ENCODE data around the gene SLC17A3.

The SLC17A3 gene

DNA sequence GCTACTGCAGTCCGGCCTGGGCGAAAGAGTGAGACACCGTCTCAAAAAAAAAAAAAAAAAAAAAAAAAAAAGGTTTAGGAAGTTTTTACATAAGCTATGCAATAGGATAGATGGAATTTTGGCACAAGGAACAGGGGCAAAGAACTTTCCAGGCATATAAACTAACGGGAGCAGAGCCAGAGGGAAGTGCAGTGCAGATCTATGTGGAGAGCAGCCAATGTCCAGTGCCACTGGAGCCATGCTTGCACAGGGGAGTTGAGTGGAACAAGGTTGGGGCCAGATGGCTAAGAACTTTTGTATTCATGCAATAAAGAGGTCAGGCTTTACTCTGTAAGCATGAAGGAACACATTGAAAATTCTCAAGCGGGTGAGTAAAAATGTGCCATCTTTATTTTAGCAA lies 45.6 kb upstream of the SLC17A3 start:
- no peaks in the 10 kb centered on the region for H4K20me1 ChIP-seq (ENCODE audit: insufficient read depth, low read length)
- no peak for ATAC-seq (ENCODE audit: insufficient read depth, low read depth)
- H3K27ac ChIP-seq (ENCODE audit: low read length) = no peak overlapping the region
- no peak overlapping the region for H2AFZ ChIP-seq (ENCODE audit: low read depth, low read length)
- H3K9ac ChIP-seq (ENCODE audit: low read depth, low read length) = no peak overlapping the region
- no peak overlapping the region for H3K4me3 ChIP-seq (ENCODE audit: low read depth in 1 of 2, low read length in 2 of 2)
- no peaks in the 10 kb centered on the region for H3K27me3 ChIP-seq (ENCODE audit: insufficient read depth, low read length, poor library complexity)
- no peak for TF ChIP-seq EZH2 (IDR thresholded peaks at IDR 0.05; ENCODE audit: borderline replicate concordance, low read depth, low read length, severe bottlenecking)
- TF ChIP-seq, protein P1, sequence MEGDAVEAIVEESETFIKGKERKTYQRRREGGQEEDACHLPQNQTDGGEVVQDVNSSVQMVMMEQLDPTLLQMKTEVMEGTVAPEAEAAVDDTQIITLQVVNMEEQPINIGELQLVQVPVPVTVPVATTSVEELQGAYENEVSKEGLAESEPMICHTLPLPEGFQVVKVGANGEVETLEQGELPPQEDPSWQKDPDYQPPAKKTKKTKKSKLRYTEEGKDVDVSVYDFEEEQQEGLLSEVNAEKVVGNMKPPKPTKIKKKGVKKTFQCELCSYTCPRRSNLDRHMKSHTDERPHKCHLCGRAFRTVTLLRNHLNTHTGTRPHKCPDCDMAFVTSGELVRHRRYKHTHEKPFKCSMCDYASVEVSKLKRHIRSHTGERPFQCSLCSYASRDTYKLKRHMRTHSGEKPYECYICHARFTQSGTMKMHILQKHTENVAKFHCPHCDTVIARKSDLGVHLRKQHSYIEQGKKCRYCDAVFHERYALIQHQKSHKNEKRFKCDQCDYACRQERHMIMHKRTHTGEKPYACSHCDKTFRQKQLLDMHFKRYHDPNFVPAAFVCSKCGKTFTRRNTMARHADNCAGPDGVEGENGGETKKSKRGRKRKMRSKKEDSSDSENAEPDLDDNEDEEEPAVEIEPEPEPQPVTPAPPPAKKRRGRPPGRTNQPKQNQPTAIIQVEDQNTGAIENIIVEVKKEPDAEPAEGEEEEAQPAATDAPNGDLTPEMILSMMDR (IDR thresholded peaks at IDR 0.05; ENCODE audit: borderline replicate concordance, extremely low read depth, low read length, poor library complexity, severe bottlenecking) = no peak
- H3K9me3 ChIP-seq (ENCODE audit: insufficient read depth, low read length, severe bottlenecking) = no peaks in the 10 kb centered on the region
- no peak for DNase-seq
- no peaks in the 10 kb centered on the region for H3K4me1 ChIP-seq (ENCODE audit: insufficient read depth, low read length)
- H3K79me2 ChIP-seq (ENCODE audit: insufficient read depth, low read length) = no peaks in the 10 kb centered on the region
- no peaks in the 10 kb centered on the region for H3K36me3 ChIP-seq (ENCODE audit: insufficient read depth, low read length)
- H3K4me2 ChIP-seq (ENCODE audit: insufficient read depth, low read length) = no peak overlapping the region

DNA sequence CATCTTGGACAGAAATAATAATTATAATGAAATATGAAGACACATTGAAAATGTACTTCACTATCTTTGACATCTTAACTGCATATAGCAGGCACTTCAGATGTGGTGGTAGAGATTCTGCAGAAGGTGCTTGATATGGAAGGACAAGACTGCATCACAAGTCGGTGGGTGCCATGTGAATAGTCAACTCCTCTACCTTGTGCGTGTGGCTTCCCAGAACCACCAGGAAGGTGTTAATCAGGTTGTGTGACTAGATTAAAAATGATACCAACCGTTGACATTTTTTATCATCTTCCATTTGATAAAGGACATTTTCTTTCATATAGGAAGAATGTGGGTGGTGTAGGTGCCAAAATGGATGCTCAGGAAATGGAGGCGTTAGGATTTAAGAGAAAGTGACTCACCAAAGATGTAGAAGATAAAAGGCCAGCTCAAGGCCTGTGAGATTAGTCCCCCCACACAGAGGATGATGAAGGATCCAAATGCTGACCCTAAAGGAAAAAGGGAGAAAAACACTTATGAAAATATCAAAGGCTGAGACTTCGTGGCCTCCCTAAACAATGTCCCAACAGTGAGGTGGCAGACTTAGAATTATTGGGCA lies 44.1 kb upstream of the SLC17A3 start:
- no peak overlapping the region for H3K9ac ChIP-seq (ENCODE audit: low read depth, low read length)

DNA sequence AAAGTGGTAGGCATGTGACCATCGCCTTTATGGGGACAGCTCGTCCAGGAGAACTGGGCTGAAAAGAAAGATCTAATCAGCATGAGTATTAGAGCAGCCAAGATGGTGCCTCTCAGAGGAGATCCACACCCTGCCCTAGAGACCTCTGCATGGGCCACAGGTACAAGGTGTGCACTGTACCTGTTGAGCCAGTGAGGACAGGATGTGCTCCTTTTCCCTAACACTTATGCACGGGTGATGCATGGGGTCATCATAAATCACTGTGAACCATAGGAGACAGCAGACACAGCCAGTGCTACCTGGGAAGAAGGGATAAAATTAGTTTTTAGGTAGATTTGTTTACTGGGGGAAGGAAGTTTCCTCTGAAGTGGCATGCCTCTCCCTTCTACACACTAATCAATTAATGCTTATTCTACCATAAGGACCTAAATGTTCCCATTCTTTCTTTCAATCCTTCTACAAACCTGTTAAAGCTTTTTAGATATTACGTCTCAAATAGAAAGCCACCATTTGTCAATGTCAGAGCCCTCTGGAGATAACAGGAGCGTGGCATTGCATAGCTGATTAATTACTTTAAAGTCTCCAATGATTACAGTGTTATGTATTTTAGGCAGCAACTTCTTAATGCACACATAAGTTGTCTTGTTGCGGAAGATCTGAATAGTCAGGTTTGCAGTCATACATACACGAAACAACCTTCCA lies 42.9 kb upstream of the SLC17A3 start:
- H3K27me3 ChIP-seq (ENCODE audit: insufficient read depth, low read length, poor library complexity) = no peaks in the 10 kb centered on the region
- no peak overlapping the region for H3K9ac ChIP-seq (ENCODE audit: low read depth, low read length)
- DNase-seq = no peak
- H3K9me3 ChIP-seq (ENCODE audit: insufficient read depth, low read length, severe bottlenecking) = no peaks in the 10 kb centered on the region
- no peaks in the 10 kb centered on the region for H3K4me1 ChIP-seq (ENCODE audit: insufficient read depth, low read length)
- TF ChIP-seq, protein P1 (IDR thresholded peaks at IDR 0.05; ENCODE audit: borderline replicate concordance, extremely low read depth, low read length, poor library complexity, severe bottlenecking) = no peak
- TF ChIP-seq EZH2 (IDR thresholded peaks at IDR 0.05; ENCODE audit: borderline replicate concordance, low read depth, low read length, severe bottlenecking) = no peak
- H3K36me3 ChIP-seq (ENCODE audit: insufficient read depth, low read length) = no peaks in the 10 kb centered on the region
- no peak overlapping the region for H3K4me2 ChIP-seq (ENCODE audit: insufficient read depth, low read length)
- H4K20me1 ChIP-seq (ENCODE audit: insufficient read depth, low read length) = no peaks in the 10 kb centered on the region
- no peak for ATAC-seq (ENCODE audit: insufficient read depth, low read depth)
- H2AFZ ChIP-seq (ENCODE audit: low read depth, low read length) = no peak overlapping the region
- H3K79me2 ChIP-seq (ENCODE audit: insufficient read depth, low read length) = no peaks in the 10 kb centered on the region
- no peak overlapping the region for H3K4me3 ChIP-seq (ENCODE audit: low read depth in 1 of 2, low read length in 2 of 2)
- no peak overlapping the region for H3K27ac ChIP-seq (ENCODE audit: low read length)

More for the DNA sequence above, 44.1 kb upstream of the SLC17A3 start:
- H3K4me1 ChIP-seq (ENCODE audit: insufficient read depth, low read length) = no peaks in the 10 kb centered on the region
- H3K4me3 ChIP-seq (ENCODE audit: low read depth in 1 of 2, low read length in 2 of 2) = no peak overlapping the region
- no peaks in the 10 kb centered on the region for H3K79me2 ChIP-seq (ENCODE audit: insufficient read depth, low read length)
- no peaks in the 10 kb centered on the region for H3K9me3 ChIP-seq (ENCODE audit: insufficient read depth, low read length, severe bottlenecking)
- H3K27me3 ChIP-seq (ENCODE audit: insufficient read depth, low read length, poor library complexity) = no peaks in the 10 kb centered on the region
- H3K36me3 ChIP-seq (ENCODE audit: insufficient read depth, low read length) = no peaks in the 10 kb centered on the region
- H4K20me1 ChIP-seq (ENCODE audit: insufficient read depth, low read length) = no peaks in the 10 kb centered on the region
- no peak overlapping the region for H3K4me2 ChIP-seq (ENCODE audit: insufficient read depth, low read length)
- no peak overlapping the region for H3K27ac ChIP-seq (ENCODE audit: low read length)
- DNase-seq (no peak), ATAC-seq (ENCODE audit: insufficient read depth, low read depth) (no peak)
- TF ChIP-seq, protein P1 (IDR thresholded peaks at IDR 0.05; ENCODE audit: borderline replicate concordance, extremely low read depth, low read length, poor library complexity, severe bottlenecking) = no peak
- TF ChIP-seq EZH2 (IDR thresholded peaks at IDR 0.05; ENCODE audit: borderline replicate concordance, low read depth, low read length, severe bottlenecking) = no peak
- no peak overlapping the region for H2AFZ ChIP-seq (ENCODE audit: low read depth, low read length)
